CD4-positive, alpha-beta memory T cell (primary cell): ENCODE measurements around the gene ADTRP. TPM values are rescaled to one million over a fixed set of nuclear protein-coding genes. Genes with fewer than 3 reads are reported as not detected.

ENCODE experiments used
- CTCF ChIA-PET: fragments of 350-600 bp; sonication (Branson Sonifier 250); formaldehyde crosslinking; loops from one replicate; lab custom pipeline; 2021; ENCODE audit warnings: inconsistent platforms; ENCODE audit not compliant: partially characterized antibody; lab: Charles Lee
- POLR2A ChIA-PET: fragments of 350-600 bp; sonication (Branson Sonifier 250); formaldehyde crosslinking; loops from one replicate; lab custom pipeline; 2021; ENCODE audit not compliant: partially characterized antibody; lab: Charles Lee
- DNase-seq, 5 donors: peaks; one replicate each; pipeline versions ENCODE4 v3.0.0 to v3.0.0-alpha.2; 2020 to 2022; ENCODE audit warnings: mixed read lengths in 1 of 5
- H3K27ac ChIP-seq: one replicate; pipeline ENCODE4 v1.7.0; 2013; ENCODE audit warnings: low read depth, low read length
- H3K27me3 ChIP-seq: 2 replicates; pipeline ENCODE4 v1.7.0; 2013; ENCODE audit warnings: mild to moderate bottlenecking, low read length, moderate library complexity; ENCODE audit not compliant: insufficient read depth
- H3K36me3 ChIP-seq: 2 replicates; pipeline ENCODE4 v1.7.0; 2013; ENCODE audit warnings: mild to moderate bottlenecking, low read length, moderate library complexity; ENCODE audit not compliant: insufficient read depth
- H3K4me1 ChIP-seq: 2 replicates; pipeline ENCODE4 v1.7.0; 2013; ENCODE audit warnings: mild to moderate bottlenecking, low read length, moderate library complexity; ENCODE audit not compliant: insufficient read depth
- H3K4me3 ChIP-seq, 2 donors: one replicate each; pipeline ENCODE4 v1.7.0; 2013; ENCODE audit warnings: low read length in 2 of 2, mild to moderate bottlenecking in 1 of 2
- H3K9me3 ChIP-seq, 2 donors: one replicate each; pipeline ENCODE4 v1.7.0; 2013; ENCODE audit warnings: low read length in 2 of 2, control low read depth in 1 of 2; ENCODE audit not compliant: control insufficient read depth in 1 of 2
- H3K27ac Mint-ChIP-seq, 7 donors: one replicate each; pipeline ENCODE4 v1.8.0; 2020 to 2021; ENCODE audit warnings: mixed read lengths in 7 of 7, mild to moderate bottlenecking in 6 of 7, inconsistent platforms in 3 of 7, moderate library complexity in 3 of 7
- H3K27me3 Mint-ChIP-seq, 2 donors: one replicate each; pipeline ENCODE4 v1.8.0; 2020 to 2021; ENCODE audit warnings: mixed read lengths in 2 of 2
- H3K36me3 Mint-ChIP-seq, 2 donors: one replicate each; pipeline ENCODE4 v1.8.0; 2020 to 2021; ENCODE audit warnings: mixed read lengths in 2 of 2, inconsistent platforms in 1 of 2, mild to moderate bottlenecking in 1 of 2
- H3K4me1 Mint-ChIP-seq, 4 donors: one replicate each; pipeline ENCODE4 v1.8.0; 2020 to 2021; ENCODE audit warnings: mixed read lengths in 4 of 4, mild to moderate bottlenecking in 1 of 4
- H3K4me3 Mint-ChIP-seq, 8 donors: one replicate each; pipeline ENCODE4 v1.8.0; 2020 to 2021; ENCODE audit warnings: mixed read lengths in 8 of 8, mild to moderate bottlenecking in 7 of 8, moderate library complexity in 6 of 8, inconsistent platforms in 3 of 8
- H3K9me3 Mint-ChIP-seq, 8 donors: one replicate each; pipeline ENCODE4 v1.8.0; 2020 to 2021; ENCODE audit warnings: mixed read lengths in 8 of 8, mild to moderate bottlenecking in 5 of 8, inconsistent platforms in 3 of 8, moderate library complexity in 1 of 8
- intact Hi-C: fragments of 100-400 bp; cut with micrococcal nuclease; formaldehyde crosslinking; loops from one replicate; pipeline ENCODE4 v1.15.1; 2023
- polyA plus RNA-seq, 2 donors: library from polyadenylated mRNA; unstranded; fragments of 300-500 nt; fragmentation: Illumina TruSeq; gene quantifications; one replicate each; pipeline ENCODE4 v1.2.3, GENCODE V29; 2021
- total RNA-seq, 2 experiments: library from RNA; stranded (reverse); gene quantifications; one replicate each; pipeline ENCODE4 v1.2.3, GENCODE V29; 2021

ADTRP gene
- total and polyA plus RNA-seq, 4 experiments from 2014 or later = 7.0 to 41.9 (median 11.9) TPM

GRCh38 chr6:11748591-11749210 is 29.9 kb downstream of the ADTRP start:
- H3K27ac Mint-ChIP-seq = no peak overlapping the region
- H3K9me3 Mint-ChIP-seq = peaks cover 0 to 3% (median 0%) of the 10 kb centered on the region in 8 donors
- no peak overlapping the region for H3K4me3 Mint-ChIP-seq
- no peaks in the 10 kb centered on the region for H3K27me3 Mint-ChIP-seq
- H3K27me3 ChIP-seq = no peaks in the 10 kb centered on the region
- H3K27ac ChIP-seq = no peak overlapping the region
- no peaks in the 10 kb centered on the region for H3K4me1 ChIP-seq
- H3K9me3 ChIP-seq = no peaks in the 10 kb centered on the region
- H3K4me1 Mint-ChIP-seq = no peaks in the 10 kb centered on the region
- no peaks in the 10 kb centered on the region for H3K36me3 ChIP-seq
- H3K36me3 Mint-ChIP-seq = no peaks in the 10 kb centered on the region
- no peak for DNase-seq
- ChIA-PET CTCF (no interaction called here), POLR2A (no interaction called here)
- no peak overlapping the region for H3K4me3 ChIP-seq
- intact Hi-C loops = no loop called here

DNA sequence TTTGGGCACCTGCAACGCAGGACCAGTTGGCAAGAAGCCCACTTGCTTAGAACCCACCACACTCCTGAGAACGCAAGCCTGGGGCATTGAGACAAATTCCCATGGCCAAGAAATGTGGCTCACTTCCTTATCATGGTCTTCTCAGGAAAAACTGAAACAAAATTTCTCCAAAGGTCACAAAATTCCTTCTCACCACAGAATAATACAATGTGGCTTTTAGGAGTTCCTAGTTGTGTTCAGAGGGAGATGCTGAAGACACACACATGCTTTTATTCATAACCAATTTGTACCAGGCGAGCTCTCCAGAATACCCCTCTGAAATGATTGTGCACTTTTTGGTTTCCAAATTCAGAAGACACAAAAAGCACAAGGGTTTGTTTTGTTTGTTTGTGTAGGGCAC is 31.6 kb downstream of the ADTRP start:
- Histone ChIP-seq H3K4me3 (no peak overlapping the region), H3K27ac (no peak overlapping the region), H3K4me1 (no peaks in the 10 kb centered on the region), H3K9me3 (no peaks in the 10 kb centered on the region), H3K36me3 (no peaks in the 10 kb centered on the region), H3K27me3 (no peaks in the 10 kb centered on the region)
- no peaks in the 10 kb centered on the region for H3K36me3 Mint-ChIP-seq
- ChIA-PET CTCF (no interaction called here), POLR2A (no interaction called here)
- peaks cover 0 to 3% (median 0%) of the 10 kb centered on the region in 4 donors for H3K4me1 Mint-ChIP-seq
- H3K9me3 Mint-ChIP-seq = peaks cover 0 to 3% (median 0%) of the 10 kb centered on the region in 8 donors
- H3K27ac Mint-ChIP-seq = no peak overlapping the region
- H3K4me3 Mint-ChIP-seq = no peak overlapping the region
- H3K27me3 Mint-ChIP-seq = no peaks in the 10 kb centered on the region
- intact Hi-C loops = no loop called here
- DNase-seq = no peak

GRCh38 chr6:11744753-11745152 is 33.9 kb downstream of the ADTRP start:
- peaks cover 0 to 3% (median 0%) of the 10 kb centered on the region in 8 donors for H3K9me3 Mint-ChIP-seq
- Histone ChIP-seq H3K36me3 (no peaks in the 10 kb centered on the region), H3K4me1 (no peaks in the 10 kb centered on the region), H3K9me3 (no peaks in the 10 kb centered on the region), H3K27me3 (no peaks in the 10 kb centered on the region), H3K27ac (no peak overlapping the region), H3K4me3 (no peak overlapping the region)
- no peak overlapping the region for H3K4me3 Mint-ChIP-seq
- peaks cover 2 to 3% of the 10 kb centered on the region in 2 donors for H3K27me3 Mint-ChIP-seq
- peaks cover 0 to 7% (median 2%) of the 10 kb centered on the region in 4 donors for H3K4me1 Mint-ChIP-seq
- DNase-seq = no peak
- ChIA-PET CTCF (no interaction called here), POLR2A (no interaction called here)
- no peak overlapping the region for H3K27ac Mint-ChIP-seq
- H3K36me3 Mint-ChIP-seq = no peaks in the 10 kb centered on the region
- intact Hi-C loops = no loop called here

DNA sequence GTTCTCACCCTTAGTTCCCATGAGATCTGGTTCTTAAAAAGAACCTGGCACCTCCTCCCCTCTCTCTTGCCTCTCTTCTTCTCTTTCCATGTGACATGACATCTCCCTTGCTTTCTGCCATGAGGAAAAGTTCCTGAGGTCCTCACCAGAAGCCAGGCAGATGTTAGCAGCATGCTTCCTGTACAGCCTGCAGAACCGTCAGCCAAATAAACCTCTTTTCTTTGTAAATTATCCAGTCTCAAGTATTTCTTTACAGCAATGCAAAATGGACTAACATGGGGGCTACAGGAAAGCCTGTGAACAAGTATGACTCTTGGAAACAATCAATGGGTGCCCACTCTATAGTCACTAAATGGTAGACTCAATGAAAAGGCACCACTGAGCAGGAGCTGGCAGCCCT is 34.5 kb downstream of the ADTRP start:
- Mint-ChIP-seq H3K27me3 (peaks cover 2 to 3% of the 10 kb centered on the region in 2 donors), H3K36me3 (no peaks in the 10 kb centered on the region), H3K4me1 (peaks cover 0 to 7% (median 2%) of the 10 kb centered on the region in 4 donors), H3K27ac (no peak overlapping the region), H3K9me3 (peaks cover 0 to 3% (median 0%) of the 10 kb centered on the region in 8 donors), H3K4me3 (no peak overlapping the region)
- POLR2A ChIA-PET = no interaction called here
- DNase-seq = no peak
- no peak overlapping the region for H3K27ac ChIP-seq
- intact Hi-C loops = no loop called here
- H3K9me3 ChIP-seq = no peaks in the 10 kb centered on the region
- H3K4me3 ChIP-seq = no peak overlapping the region
- CTCF ChIA-PET = no interaction called here
- no peaks in the 10 kb centered on the region for H3K27me3 ChIP-seq
- no peaks in the 10 kb centered on the region for H3K36me3 ChIP-seq
- H3K4me1 ChIP-seq = no peaks in the 10 kb centered on the region

DNA sequence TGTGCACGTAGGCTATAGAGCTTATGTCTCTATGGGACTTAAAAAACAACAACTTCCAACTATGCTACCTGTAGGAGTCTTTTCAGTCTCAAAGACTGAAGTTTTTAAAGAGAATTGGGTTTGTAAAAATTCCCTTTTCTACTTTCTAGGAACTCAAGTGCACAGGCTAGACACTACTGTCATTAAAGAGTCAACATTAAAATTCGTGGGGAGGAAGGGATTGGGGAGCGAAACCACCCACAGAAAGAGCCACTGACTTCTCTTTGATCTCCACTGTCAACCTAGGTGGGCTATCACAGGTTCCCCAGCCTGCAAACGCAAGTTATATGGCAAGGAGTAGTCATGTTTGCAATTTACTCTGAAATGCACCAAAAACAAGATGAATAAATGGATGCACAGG is 37.7 kb downstream of the ADTRP start:
- peaks cover 4 to 6% of the 10 kb centered on the region in 2 donors for H3K27me3 Mint-ChIP-seq
- H3K9me3 Mint-ChIP-seq = peaks cover 0 to 3% (median 0%) of the 10 kb centered on the region in 8 donors
- ChIA-PET CTCF (interaction anchor here (2.4 kb wide), 1 partner anchor 9 kb away, joined by 5 read pairs; no protein-coding TSS in a partner anchor), POLR2A (no interaction called here)
- H3K27ac Mint-ChIP-seq = no peak overlapping the region
- no peaks in the 10 kb centered on the region for H3K36me3 Mint-ChIP-seq
- H3K27ac ChIP-seq = no peak overlapping the region
- H3K4me1 Mint-ChIP-seq = peaks cover 0 to 7% (median 2%) of the 10 kb centered on the region in 4 donors
- DNase-seq = no peak
- H3K27me3 ChIP-seq = no peaks in the 10 kb centered on the region
- H3K4me3 ChIP-seq = no peak overlapping the region
- H3K36me3 ChIP-seq = no peaks in the 10 kb centered on the region
- no peak overlapping the region for H3K4me3 Mint-ChIP-seq
- no peaks in the 10 kb centered on the region for H3K9me3 ChIP-seq
- intact Hi-C loops = no loop called here
- H3K4me1 ChIP-seq = no peaks in the 10 kb centered on the region

DNA sequence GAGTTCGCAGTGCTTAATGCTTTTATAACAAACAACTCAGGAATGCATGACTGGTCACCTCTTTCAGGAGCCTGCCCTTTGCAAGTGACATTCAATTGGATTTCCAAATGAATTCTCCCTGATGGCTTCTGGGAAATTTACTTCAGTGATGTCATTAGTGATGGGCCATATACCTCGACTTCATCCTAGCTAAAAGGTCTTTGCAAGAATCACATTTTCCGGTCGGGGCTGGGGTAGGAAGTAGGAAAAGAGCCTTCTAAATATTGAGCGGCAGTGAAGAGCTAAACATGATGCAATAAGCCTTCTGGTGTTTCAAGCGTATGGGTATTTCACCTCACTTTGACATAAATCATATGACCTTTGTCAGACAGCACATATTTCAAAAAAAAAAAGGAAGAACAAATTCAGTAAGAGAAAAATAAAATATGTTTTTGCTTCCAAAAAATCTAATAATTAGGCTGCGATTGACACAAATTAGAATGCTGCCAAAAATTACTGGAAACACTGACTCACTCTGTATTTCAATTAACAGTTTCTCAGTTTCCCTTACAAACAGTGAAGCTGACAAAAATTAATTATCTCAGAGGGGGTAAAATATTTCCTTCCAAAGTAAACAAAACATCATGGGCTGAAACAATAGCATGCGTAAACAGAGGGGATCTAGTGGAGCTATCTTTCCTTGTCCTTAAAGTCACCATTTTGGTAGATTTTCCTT is 39.8 kb downstream of the ADTRP start:
- intact Hi-C loops = no loop called here
- no peaks in the 10 kb centered on the region for H3K27me3 ChIP-seq
- no peak overlapping the region for H3K27ac Mint-ChIP-seq
- no peaks in the 10 kb centered on the region for H3K9me3 ChIP-seq
- H3K27me3 Mint-ChIP-seq = peaks cover 4 to 6% of the 10 kb centered on the region in 2 donors
- H3K27ac ChIP-seq = no peak overlapping the region
- CTCF ChIA-PET = no interaction called here
- peaks cover 0 to 7% (median 2%) of the 10 kb centered on the region in 4 donors for H3K4me1 Mint-ChIP-seq
- POLR2A ChIA-PET = no interaction called here
- H3K4me3 ChIP-seq = no peak overlapping the region
- no peak overlapping the region for H3K4me3 Mint-ChIP-seq
- H3K4me1 ChIP-seq = no peaks in the 10 kb centered on the region
- no peaks in the 10 kb centered on the region for H3K36me3 Mint-ChIP-seq
- DNase-seq = no peak
- no peaks in the 10 kb centered on the region for H3K36me3 ChIP-seq
- no peaks in the 10 kb centered on the region for H3K9me3 Mint-ChIP-seq

DNA sequence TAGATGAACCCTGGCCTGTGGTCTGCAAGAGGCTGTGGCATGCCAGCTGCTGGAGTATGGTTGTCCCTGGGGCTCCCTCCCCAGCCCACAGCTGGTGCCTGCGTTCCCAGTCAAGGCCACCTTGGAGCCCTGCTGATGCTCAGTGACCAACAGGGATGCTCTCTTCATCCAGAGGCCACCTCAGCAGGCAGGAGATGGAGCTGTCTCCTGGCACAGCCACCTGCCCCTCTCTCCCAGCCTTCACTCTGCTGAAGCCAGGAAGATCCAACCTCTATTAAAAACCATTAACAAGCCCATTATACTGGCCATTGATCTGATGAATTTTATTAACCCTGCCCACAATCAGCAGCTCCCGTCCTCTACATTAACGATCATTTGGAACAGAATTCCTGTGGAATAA is 40.4 kb downstream of the ADTRP start:
- H3K36me3 ChIP-seq = no peaks in the 10 kb centered on the region
- POLR2A ChIA-PET = no interaction called here
- no peak overlapping the region for H3K27ac ChIP-seq
- H3K9me3 ChIP-seq = no peaks in the 10 kb centered on the region
- peaks cover 4 to 6% of the 10 kb centered on the region in 2 donors for H3K27me3 Mint-ChIP-seq
- DNase-seq = no peak
- no peak overlapping the region for H3K27ac Mint-ChIP-seq
- no peaks in the 10 kb centered on the region for H3K4me1 ChIP-seq
- peaks cover 0 to 7% (median 2%) of the 10 kb centered on the region in 4 donors for H3K4me1 Mint-ChIP-seq
- no peak overlapping the region for H3K4me3 Mint-ChIP-seq
- H3K4me3 ChIP-seq = no peak overlapping the region
- intact Hi-C loops = no loop called here
- peaks cover 0 to 1% (median 0%) of the 10 kb centered on the region in 8 donors for H3K9me3 Mint-ChIP-seq
- H3K27me3 ChIP-seq = no peaks in the 10 kb centered on the region
- CTCF ChIA-PET = interaction anchor here (1.2 kb wide), 1 partner anchor 15 kb away, joined by 3 read pairs; no protein-coding TSS in a partner anchor
- H3K36me3 Mint-ChIP-seq = no peaks in the 10 kb centered on the region
